SU-DHL-6 (cell line): ENCODE data around the gene IQSEC3.

Experiments
- CTCF ChIP-seq: fragments of 200-600 bp; sonication (generic); IDR thresholded peaks from one replicate; pipeline ENCODE4 v1.5.1; 2017; ENCODE audit warnings: antibody characterized with exemption, mild to moderate bottlenecking, low read length, moderate library complexity; ENCODE audit not compliant: insufficient read depth, poor library complexity, severe bottlenecking
- EZH2phosphoT487 ChIP-seq: fragments of 200-600 bp; sonication (generic), shearing (Covaris generic); conservative IDR thresholded peaks from 2 replicates; pipeline ENCODE4 v1.6.1; 2018; ENCODE audit warnings: mild to moderate bottlenecking, antibody characterized with exemption, low read length, moderate library complexity, mixed read lengths

GRCh38 chr12:197347-197746 is 130.8 kb downstream of the IQSEC3 start:
- TF ChIP-seq CTCF (no peak), EZH2phosphoT487 (no peak)
